TTC549 (cell line): Measurements from ENCODE around the gene UGT1A6.
"Not testable (repeated sequence)": the region's sequence is repeated elsewhere in the genome, so short reads cannot be mapped to it uniquely, and the experiment has no call there.

Experiments
- FAIRE-seq: peaks from 2 replicates; lab custom pipeline; 2012; peaks lifted over from hg19 to GRCh38; lab: Jason Lieb, UNC

UGT1A6 gene

GRCh38 chr2:233692648-233693047, at the start of gene UGT1A6:
Gene UGT1A6 (plus strand): TSS chr2:233692890. CDS start chr2:233693005, 115 bp downstream.
- FAIRE-seq, result no peak

GRCh38 chr2:233643128-233643527, 49.6 kb upstream of the UGT1A6 start:
- no peak for FAIRE-seq

- FAIRE-seq, result not testable (repeated sequence)
Measured at GRCh38 chr2:233646033-233646432, 46.7 kb upstream of the UGT1A6 start.

GRCh38 chr2:233650981-233651380, 41.7 kb upstream of the UGT1A6 start:
- FAIRE-seq, result no peak

- no peak for FAIRE-seq
Measured at GRCh38 chr2:233651430-233651829, 41.3 kb upstream of the UGT1A6 start.

- FAIRE-seq, result no peak
Measured at GRCh38 chr2:233654501-233654900, 38.2 kb upstream of the UGT1A6 start.

GRCh38 chr2:233655043-233655442, 37.6 kb upstream of the UGT1A6 start:
- FAIRE-seq, result no peak

GRCh38 chr2:233655943-233656342, 36.7 kb upstream of the UGT1A6 start:
- FAIRE-seq, result not testable (repeated sequence)

- no peak for FAIRE-seq
Measured at GRCh38 chr2:233656443-233656842, 36.2 kb upstream of the UGT1A6 start.

GRCh38 chr2:233658610-233659009, 34.1 kb upstream of the UGT1A6 start:
- no peak for FAIRE-seq

- FAIRE-seq, result no peak
Measured at GRCh38 chr2:233663911-233664310, 28.8 kb upstream of the UGT1A6 start.

GRCh38 chr2:233668605-233669260, 24.0 kb upstream of the UGT1A6 start:
- no peak for FAIRE-seq

- no peak for FAIRE-seq
Measured at GRCh38 chr2:233671290-233672161, 21.2 kb upstream of the UGT1A6 start, which contains the start of gene UGT1A9. Gene UGT1A9 (plus strand): TSS chr2:233671898. CDS start chr2:233671935, 37 bp downstream.

GRCh38 chr2:233672886-233673285, 19.8 kb upstream of the UGT1A6 start:
- FAIRE-seq, result no peak

- FAIRE-seq, result no peak
Measured at GRCh38 chr2:233673896-233674295, 18.8 kb upstream of the UGT1A6 start.

- FAIRE-seq, result no peak
Measured at GRCh38 chr2:233674314-233674713, 18.4 kb upstream of the UGT1A6 start.

GRCh38 chr2:233674995-233675394, 17.7 kb upstream of the UGT1A6 start:
- no peak for FAIRE-seq

GRCh38 chr2:233676046-233676445, 16.6 kb upstream of the UGT1A6 start:
- no peak for FAIRE-seq

- FAIRE-seq, result no peak
Measured at GRCh38 chr2:233679196-233679595, 13.5 kb upstream of the UGT1A6 start.

- FAIRE-seq, result no peak
Measured at GRCh38 chr2:233680361-233681045, 12.2 kb upstream of the UGT1A6 start.

- FAIRE-seq, result no peak
Measured at GRCh38 chr2:233681521-233682099, 11.1 kb upstream of the UGT1A6 start, which contains the start of gene UGT1A7. Gene UGT1A7 (plus strand): TSS chr2:233681901. CDS start chr2:233681938, 37 bp downstream.

GRCh38 chr2:233684640-233685039, 8.1 kb upstream of the UGT1A6 start:
- no peak for FAIRE-seq
